ENCODE measurements around the gene ADAMTS7. TPM values are rescaled to one million over a fixed set of nuclear protein-coding genes. Genes with fewer than 3 reads are reported as not detected.
A peak's percentile ranks its signal among the peaks of the same experiment; 100 is the strongest.

Gene ADAMTS7
- total RNA-seq, 1 experiment from 2014 or later = 23.1 TPM

- Histone ChIP-seq H2BK15ac (ENCODE audit: low read depth, low read length) (no peak overlapping the region), H3K79me1 (ENCODE audit: insufficient read depth, low read depth, low read length, poor library complexity, severe bottlenecking) (no peaks in the 10 kb centered on the region), H3T11ph (ENCODE audit: low read length) (no peak overlapping the region), H4K91ac (ENCODE audit: insufficient read length, low read depth, low read length) (no peak overlapping the region), H3K14ac (ENCODE audit: insufficient read depth, low read length) (peak overlapping the region; percentile 66; the same call in 1 of the 2 replicates), H2BK120ac (ENCODE audit: low read depth, low read length, poor library complexity, severe bottlenecking) (no peak overlapping the region), H3K9ac (ENCODE audit: extremely low read depth, insufficient read length, low read length) (peak overlapping the region; percentile 88), H2BK12ac (ENCODE audit: insufficient read length, low read depth, low read length) (no peak overlapping the region), H3K56ac (ENCODE audit: insufficient read length, low read depth, low read length) (no peak overlapping the region), H3K4me1 (ENCODE audit: insufficient read depth, low read length) (no peaks in the 10 kb centered on the region; the same call in 1 of the 2 replicates), H3K4me2 (ENCODE audit: insufficient read depth, insufficient read length, low read length) (peak overlapping the region; percentile 63), H2BK20ac (ENCODE audit: low read depth, low read length, poor library complexity, severe bottlenecking) (no peak overlapping the region), H3K79me2 (ENCODE audit: insufficient read depth, low read length) (no peaks in the 10 kb centered on the region), H3K23ac (ENCODE audit: insufficient read length, low read depth, low read length) (no peak overlapping the region), H4K8ac (replicated peaks; ENCODE audit: insufficient read length, low read depth, low read length) (no peak overlapping the region), H2AFZ (ENCODE audit: low read length) (no peak overlapping the region), H4K20me1 (ENCODE audit: control insufficient read depth, insufficient read depth, insufficient read length) (no peaks in the 10 kb centered on the region), H3K4ac (ENCODE audit: low read depth, low read length) (no peak overlapping the region; the same call in 1 of the 2 replicates), H2AK5ac (ENCODE audit: insufficient read length, low read length) (no peak overlapping the region), H3K23me2 (ENCODE audit: insufficient read length, low read depth, low read length, poor library complexity, severe bottlenecking) (no peaks in the 10 kb centered on the region), H3K27ac (ENCODE audit: insufficient read length, low read depth, low read length) (peak overlapping the region; percentile 59), H4K5ac (ENCODE audit: insufficient read length, low read depth, low read length) (no peak overlapping the region), H3K9me3 (ENCODE audit: control insufficient read depth, low read depth, low read length) (no peaks in the 10 kb centered on the region), H3K27me3 (ENCODE audit: insufficient read depth, low read length) (no peaks in the 10 kb centered on the region), H3K18ac (ENCODE audit: insufficient read length, low read depth, low read length) (peak overlapping the region; percentile 76), H2BK5ac (ENCODE audit: insufficient read length, low read length) (no peak overlapping the region)
- Mint-ChIP-seq H3K36me3 (ENCODE audit: insufficient read depth in 1 of 3, low read depth in 3 of 3) (no peaks in the 10 kb centered on the region; a peak in 1 of 7 replicates), H3K27me3 (ENCODE audit: low read depth) (no peaks in the 10 kb centered on the region), H3K27ac (peak overlapping the region; percentile 95 to 96 (median 95)), H3K4me3 (peak overlapping the region; percentile 81 to 89), H3K4me1 (peaks cover 2 to 3% of the 10 kb centered on the region in 2 experiments; a peak in 1 of 4 replicates), H3K9me3 (peaks cover 0 to 2% of the 10 kb centered on the region in 2 experiments; a peak in 3 of 5 replicates)
- DNase-seq = peak; percentile 86
- no CpG with 5 or more reads among the region's 28 CpGs for WGBS (ENCODE audit: extremely low coverage, insufficient read length, low lambda C conversion rate)
- TF ChIP-seq CTCF (conservative IDR thresholded peaks at IDR 0.05) = peak; percentile 82
These were observed 48.9 kb upstream of the ADAMTS7 start for GRCh38 chr15:78859971-78860719.
